HG03354 (cell line): ENCODE results near the gene COPS8.

Experiments used
- ATAC-seq: cut with Tn5 transposase; IDR thresholded peaks from one replicate; pipeline ENCODE4 v1.9.1; 2021; ENCODE audit warnings: mild to moderate bottlenecking; ENCODE audit not compliant: unreplicated experiment, poor library complexity, severe bottlenecking

The COPS8 gene

DNA sequence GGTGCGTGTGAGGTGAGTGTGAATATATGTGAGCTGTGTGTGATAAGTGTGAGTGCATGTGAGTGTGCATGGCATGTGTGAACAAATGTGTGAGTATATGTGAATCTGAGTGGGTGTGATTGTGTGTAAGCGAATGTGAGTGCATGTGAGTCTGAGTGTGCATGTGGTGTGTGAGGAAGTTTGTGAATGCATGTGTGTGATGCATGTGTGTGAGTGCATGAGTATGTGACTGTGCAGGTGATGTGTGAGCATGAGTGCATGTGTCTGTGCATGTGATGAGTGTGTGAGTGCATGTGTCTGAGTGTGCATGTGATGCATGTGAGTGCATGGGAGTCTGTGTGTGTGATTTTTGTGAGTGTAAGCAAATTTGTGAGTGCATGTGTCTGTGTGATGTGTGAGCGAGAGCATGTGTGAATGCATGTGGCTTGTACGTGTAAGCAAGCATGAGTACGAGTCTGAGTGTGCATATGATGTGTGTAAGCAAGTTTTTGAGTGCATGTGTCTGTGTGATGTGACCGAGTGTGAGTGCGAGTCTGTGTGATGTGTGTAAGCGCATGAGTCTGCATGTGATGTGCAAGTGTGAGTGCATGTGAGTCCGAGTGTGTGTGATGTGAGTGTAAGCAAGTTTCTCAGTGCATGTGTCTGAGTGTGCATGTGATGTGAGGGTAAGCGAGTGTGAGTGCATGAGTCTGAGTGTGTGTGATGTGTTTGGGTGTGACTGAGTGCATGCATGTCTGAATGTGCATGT is 43.3 kb downstream of the COPS8 start:
- no peak for ATAC-seq

DNA sequence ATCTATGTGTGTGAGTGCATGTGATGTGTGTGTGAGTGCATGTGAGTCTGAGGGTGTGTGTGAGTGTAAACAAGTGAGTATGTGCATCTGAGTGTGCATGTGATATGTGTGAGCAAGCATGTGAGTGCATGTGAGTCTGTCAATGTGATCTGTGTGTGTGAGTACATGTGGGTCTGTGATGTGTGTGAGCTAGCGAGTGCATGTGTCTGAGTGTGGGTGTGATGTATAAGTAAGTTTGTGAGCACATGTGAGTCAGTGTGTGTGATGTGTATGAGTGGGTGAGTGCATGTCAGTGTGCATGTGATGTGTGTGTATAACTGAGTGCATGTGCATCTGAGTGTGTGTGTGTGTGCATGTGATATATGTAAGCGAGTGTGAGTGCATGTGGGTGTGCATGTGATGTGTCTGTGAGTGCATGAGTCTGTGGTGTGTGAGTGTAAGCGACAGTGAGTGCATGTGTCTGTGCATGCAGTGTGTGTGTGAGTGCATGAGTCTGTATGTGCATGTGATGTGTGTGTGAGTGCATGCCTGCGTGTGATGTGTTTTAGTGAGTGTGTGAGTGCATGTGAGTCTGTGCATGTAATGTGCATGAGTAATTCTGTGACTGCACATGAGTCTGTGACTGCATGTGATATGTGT is 44.1 kb downstream of the COPS8 start:
- no peak for ATAC-seq

DNA sequence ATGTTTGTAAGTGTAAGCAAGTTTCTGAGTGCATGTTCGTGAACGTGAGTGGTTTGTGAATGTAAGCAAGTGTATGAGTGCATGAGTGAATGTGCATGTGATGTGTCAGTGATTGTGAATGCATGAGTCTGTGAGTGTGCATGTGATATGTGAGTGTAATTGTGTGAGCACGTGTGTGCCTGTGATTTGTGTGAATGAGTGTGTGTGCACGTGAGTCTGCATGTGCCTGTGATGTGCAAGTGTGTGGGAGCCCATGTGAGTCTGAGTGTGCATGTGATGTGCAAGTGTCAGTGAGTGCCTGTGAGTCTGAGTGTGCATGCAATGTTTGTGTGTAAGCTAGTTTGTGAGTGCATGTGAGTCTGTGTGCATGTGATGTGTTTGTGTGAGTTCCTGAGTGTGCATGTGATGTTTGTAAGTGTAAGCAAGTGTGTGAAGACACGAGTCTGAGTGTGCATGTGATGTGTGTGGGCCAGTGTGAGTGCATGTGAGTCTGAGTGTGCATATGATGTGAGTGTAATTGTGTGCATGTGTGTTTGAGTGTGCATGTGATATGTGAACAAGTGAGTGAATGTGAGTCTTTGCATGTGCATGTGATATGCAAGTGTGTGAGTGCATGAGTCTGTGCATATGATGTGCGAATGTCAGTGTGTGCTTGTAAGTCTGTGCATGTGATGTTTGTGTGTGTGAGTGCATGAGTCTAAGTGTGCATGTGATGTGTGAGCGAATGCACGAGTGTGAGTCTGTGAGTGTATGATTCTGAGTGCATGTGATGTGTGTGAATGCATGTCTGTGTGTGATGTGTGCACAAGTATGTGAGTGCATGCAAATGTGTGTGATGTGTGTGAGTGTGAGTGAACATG is 45.1 kb downstream of the COPS8 start:
- no peak for ATAC-seq

DNA sequence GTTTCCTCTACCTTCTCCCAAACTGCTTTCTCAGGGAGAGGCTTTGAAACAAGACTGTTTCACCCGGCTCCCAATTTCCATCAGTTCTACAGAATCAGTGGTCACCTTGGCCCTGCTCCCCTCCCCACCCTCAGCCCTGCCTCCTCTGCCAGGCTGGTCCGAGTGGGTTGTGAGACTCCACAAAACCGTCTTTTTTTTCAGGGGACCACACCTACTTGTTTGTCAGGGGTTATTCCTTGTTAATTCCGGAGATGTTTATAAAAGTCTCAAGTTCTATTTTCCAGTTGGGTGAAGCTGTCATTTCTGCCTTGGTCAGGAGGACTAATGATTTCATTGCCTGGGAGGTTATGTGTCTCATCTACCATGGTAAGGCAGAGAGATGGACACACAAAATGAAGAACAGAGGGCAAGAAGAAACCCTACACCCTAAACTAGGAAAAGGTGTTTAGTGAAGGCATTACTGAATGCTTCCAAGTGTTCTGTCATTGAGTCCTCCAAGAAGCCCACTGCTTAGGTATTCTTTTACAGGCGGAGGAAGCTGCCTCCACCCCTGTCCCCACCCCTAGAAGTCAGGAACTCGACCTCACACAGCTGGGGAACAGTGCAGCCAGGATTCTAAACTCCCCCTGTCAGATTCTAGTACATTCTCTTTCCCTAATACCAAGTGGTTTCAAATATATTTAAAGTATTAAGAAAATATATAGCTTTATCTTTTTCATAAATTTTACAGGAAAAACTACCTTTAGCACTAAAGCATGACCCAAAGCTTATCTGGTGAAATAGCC is 46.3 kb downstream of the COPS8 start:
- ATAC-seq, result no peak

DNA sequence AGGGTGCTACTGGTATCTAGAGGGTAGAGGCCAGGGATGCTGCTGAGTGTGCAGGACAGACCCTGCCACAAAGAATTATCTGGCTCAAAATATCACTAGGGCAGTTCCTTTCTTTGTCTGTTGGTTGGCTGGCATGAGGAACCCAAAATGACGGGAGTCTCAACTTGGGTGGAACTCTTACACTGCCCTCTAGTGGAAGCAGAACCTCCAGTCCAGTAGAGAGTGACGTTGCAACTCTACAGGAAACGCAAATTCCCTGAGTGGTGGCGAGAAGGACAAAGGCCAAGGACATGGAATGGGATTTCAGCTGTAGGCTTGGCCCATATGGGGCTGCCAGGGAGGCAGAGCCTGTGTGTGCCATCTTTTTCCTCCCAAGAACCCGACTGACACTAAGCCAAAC is 47.1 kb downstream of the COPS8 start:
- ATAC-seq, result no peak

DNA sequence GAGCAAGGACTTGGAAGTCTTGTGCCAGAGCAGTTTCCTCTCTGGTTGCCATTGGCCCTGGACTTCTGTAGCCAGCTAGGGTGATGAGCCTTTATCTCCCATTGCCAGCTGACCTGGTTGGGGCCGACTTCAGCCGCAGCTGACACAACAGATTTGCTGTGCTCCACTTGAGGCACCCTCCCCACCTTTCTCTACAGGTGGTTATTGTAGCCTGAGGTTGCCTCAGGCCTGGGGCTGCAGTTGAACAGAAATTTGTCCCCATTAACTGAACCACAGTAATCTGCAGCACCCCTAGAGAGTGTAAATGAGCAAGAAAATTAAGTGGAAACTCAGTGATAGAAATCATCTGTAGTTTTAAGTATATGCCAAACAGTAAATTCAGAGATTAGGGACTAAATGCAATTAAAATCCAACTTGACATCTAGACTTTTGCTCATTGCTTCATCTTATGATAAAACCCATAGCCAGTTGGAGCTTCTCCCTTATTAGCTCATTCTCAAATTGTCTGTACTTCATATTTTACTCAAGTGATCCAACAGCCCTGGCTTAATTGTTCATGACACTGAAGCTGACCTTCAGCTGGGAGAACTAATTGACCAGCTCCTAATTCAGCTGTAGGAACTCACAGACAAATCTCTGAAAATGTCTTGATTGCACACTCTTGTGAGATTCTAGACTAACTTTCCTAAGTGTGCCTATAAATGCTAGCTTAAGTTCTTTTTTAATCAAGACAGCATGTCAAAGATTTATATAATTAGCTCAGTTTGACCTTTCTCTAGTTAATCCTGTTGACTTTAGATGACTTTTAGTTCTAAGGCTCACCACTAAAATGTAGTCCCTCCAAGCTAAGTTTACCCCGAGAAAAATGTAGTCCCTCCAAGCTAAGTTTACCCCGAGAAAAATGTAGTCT is 48.9 kb downstream of the COPS8 start:
- no peak for ATAC-seq

DNA sequence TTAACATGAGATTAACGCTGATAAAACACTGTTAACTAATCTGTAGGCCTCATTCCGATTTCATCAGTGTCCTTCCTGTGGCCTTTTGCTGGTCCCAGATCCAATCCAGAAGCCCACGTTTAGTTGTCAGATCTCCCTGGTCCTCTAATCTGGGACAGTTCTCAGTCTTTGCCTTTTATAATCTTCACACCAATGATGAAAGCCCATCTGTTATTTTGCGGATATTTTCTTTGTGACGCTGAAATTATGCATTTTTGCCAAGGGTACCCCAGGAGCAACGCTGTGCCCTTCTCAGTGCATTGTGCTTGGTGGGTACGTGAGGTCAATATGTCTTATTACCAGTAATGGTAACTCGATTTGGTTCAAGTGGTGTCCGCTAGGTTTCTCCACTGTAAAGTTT is 51.1 kb downstream of the COPS8 start:
- no peak for ATAC-seq

DNA sequence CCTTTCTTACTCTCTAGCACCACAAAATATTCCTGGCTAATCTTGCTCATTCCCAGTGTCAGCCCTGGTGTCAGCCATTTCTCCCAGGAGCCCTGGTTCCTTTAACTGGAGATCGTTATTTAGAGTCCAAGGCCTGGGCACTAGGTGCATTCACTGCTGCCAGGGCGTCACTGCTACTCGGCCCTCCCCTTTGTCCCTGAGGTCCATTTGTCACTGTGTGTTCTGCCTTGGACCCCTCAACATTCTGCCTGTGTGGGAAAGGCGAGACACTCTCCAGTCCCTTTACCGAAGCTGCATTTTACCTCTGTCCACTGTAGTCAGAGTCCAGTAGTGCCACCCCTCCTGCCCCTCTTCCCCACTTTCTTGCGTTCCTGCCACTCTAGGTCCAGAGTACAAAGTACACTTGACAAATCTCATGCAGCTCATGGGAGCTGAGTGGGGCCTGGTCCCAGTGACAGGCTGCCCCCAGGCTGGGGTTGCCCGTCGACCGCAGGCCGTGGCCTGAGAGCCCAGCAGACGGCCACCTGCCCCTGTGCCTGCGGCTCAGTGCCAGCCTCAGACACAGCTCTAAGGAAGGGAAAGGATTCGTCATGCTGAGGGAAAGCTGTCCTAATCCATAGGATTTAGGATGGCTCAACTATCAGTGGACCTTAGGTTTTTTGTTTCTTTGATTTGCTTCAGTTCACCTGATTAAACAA is 52.1 kb downstream of the COPS8 start:
- no peak for ATAC-seq

DNA sequence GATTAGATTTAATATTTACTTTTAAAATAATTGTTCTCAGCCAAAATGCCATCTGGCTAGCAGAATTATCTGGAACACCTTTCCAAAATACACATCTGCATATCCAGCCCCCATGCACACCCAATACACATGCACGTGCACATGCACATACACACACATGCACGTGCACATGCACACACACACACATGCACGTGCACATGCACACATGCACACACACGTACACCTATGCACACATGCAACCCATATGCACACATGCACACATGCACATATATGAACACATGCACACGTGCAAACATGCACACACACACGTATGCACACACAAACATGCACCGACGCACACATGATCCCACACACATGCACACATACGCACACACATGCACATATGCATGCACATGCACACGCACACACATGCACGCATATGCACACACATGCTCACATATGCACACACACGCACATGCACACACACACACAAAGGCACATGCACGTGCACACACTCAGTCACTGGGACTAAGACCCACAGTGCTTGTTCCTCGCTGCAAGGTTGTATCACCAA is 53.5 kb downstream of the COPS8 start:
- no peak for ATAC-seq

DNA sequence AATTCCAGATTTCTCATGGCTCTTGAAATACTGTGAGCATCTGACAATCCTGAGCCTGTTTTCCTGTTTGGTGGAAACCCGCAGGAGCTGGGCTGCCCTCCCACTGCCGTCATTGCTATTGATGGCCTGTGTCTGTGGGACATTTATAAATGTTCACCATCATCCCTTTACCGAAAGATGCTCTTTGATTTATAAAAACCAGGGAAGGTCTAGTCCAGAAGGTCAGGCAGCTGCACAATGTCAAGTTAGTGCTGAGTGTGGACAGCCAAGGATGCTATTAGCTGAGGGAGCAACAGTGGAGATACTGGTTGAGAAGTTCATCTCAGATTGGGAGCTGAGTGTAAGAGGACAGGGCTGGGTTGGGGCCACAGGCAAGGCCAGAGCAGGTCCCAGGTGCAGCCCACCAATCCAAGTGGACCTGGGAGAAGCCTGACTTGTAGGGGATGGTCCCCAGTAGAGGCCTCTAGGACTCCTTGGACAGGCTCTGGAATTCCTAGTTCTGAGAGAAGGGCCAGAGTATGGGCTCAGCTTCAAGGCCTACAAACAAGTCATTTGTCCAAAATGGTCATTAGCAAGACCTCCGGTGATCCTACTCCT is 55.1 kb downstream of the COPS8 start:
- ATAC-seq, result no peak

DNA sequence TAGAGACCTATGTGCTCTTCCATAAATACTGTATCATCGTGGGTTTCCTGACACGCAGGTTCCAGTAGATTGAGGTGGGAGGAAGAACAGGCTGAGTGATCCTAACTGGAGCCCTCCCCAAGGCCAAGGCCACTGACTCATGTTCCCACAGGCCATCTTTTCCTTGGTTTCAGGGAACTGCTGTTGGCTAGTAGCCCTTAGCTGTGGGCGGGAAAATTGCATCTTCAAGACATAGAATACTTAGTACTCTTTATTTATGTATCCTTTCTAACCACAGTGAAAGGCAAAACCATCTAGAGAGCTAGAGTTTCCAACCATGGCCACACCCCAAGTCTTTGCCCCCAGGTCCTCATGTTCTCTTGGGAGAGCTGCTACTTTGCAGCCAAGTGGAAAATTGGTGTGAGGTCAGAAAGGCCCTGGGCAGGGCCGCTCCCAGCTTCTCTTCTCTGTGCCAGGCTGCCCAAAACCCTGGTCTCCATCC is 55.9 kb downstream of the COPS8 start:
- ATAC-seq, result no peak

DNA sequence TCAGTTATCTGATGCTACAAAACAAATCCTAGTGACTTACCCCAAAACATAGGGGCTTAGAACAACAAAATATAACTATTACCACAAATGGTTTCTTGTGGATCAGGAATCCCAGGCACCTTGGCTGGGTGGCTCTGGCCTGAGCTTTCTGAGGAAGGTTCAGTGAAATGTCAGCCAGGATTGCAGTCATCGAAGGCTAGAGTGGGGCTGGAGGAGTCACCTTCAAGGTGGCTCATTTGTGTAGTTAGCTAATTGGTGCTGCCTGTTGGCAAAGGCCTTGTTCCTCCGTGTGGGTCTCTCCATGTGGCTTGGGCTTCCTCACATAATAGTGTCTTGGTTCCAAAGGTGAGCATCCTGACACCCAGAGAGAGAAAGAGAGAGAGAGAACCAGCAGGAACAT is 57.4 kb downstream of the COPS8 start:
- no peak for ATAC-seq

DNA sequence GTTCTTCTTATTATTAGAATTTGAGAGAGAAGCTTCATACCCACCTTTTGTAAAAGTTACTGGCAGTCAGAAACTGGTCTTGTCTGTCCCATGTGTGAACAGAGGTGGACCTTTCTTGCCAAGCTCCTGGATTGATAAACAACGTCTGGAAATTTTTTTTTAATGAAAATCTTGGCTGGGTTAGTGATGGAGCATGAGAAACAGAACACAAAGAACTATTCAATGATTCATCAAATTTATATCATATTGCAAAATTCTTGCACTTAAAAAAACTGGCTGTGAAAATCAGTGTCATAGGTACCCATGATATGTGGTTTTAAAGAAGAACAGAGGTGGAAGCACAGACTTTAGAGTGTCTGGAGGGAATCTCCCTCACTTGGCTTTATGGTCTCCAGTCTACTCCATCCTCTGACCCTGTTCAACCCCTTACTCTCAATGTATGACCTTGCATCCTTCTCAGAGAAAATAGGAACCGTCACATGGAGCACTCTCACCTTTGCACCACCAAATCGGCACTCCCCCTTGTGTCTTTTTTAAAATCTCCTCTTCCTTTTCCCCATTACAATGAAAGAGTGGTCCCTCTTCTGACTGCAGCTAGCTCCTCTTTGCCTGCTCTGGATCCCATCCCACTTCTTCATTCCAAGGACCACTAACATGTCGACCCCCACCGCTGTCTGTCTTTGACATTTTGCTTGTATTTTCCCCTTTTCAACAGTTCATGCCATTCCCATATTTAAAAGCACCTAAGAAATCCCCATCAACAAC is 58.2 kb downstream of the COPS8 start:
- ATAC-seq, result no peak

DNA sequence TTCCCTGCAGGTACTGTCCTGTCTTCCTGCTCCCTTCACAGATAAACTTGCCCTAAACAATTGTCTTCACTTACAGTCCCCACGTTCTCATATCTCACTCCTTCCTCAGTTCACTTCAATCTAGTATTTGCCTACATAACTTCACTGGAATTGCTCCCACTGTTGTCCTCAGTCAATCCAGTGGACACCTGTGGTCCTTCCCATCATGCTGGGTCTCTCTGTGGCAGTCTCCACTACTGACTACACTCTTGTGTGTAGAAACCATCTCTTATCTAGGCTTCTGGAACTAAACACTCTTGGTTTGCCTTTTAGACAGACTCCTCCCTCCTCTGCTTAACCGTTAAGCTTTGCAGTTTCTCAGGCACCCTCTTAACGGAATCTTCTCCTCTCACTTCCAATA is 58.8 kb downstream of the COPS8 start:
- ATAC-seq, result no peak

DNA sequence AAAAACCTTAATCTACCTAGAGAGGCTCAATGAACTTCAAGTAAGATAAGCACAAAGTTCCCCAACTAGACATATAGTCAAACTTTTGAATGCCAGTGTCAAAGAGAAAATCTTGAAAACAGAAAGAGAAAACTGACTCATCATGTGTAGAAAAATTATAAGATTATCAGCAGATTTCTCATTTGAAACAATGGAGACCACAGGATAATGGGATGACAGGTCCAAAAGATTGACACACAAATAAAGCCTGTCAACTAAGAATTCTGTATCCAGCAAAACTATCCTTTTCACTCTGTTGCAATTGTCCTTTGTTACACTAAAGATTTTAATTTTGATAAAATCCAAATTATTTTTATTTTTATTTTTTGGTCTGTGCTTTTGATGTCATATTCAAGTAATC is 61.6 kb downstream of the COPS8 start:
- no peak for ATAC-seq

DNA sequence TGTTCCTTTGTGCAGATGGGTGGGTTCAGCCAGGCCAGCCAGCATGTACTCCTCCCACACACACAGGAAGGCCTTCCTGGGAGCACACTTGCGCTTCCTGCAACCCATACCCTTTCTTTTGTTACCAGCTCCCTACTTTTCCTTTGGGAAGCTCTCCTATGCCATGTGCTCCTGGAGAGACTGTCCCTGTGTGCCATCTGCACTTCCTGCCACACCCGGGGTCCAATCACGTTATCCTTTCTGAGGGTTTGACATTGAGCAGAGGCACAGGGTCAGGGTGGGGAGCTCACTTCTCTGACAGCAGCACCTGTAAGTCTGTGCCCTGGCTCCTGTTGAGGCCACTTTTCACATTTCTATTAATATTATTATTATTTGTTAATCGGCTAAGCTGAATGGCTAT is 62.9 kb downstream of the COPS8 start:
- ATAC-seq, result no peak

DNA sequence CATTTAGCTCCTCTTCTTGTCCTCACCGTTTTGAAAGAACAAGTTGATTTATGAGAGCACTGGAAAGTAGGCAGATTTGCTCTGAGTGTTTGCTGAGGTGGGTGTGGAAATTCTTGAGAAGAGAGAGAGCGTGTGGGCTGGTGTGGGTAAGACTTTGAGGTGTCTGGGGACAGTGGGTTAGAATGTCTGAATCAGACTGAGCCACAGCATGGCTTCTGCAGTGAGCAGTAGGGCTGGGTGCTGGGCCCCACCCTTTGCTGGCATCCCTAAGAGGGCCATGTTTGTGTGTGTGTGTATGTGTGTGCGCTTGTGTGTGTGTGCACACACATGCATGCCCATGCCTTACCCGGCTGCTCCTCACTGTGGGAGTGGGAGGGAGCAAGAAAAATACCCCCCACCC is 63.7 kb downstream of the COPS8 start:
- ATAC-seq, result no peak
